Spleen (tissue), 7 donors: ENCODE measurements around the gene RNF157.

ENCODE experiments used
- POLR2AphosphoS5 ChIP-seq, 3 donors: sonication (generic); formaldehyde crosslinking; IDR thresholded peaks; one replicate each; pipeline ENCODE4 v1.5.1; 2017; ENCODE audit warnings: antibody characterized with exemption in 3 of 3
- TF ChIP-seq, protein P1 (sequence below), 11 experiments: fragments of 200-600 bp in 7 of 11; fragments of 450-650 bp in 4 of 11; sonication (generic) in 4 of 11; IDR thresholded peaks in 8 of 11; conservative IDR thresholded peaks in 3 of 11; 1 replicate in 7 of 11; 2 replicates in 4 of 11; pipeline versions ENCODE4 v1.4.0 to v1.8.0; 2016 to 2021; ENCODE audit warnings: antibody characterized with exemption in 11 of 11, inconsistent platforms in 4 of 11, mild to moderate bottlenecking in 1 of 11
- donor health status: DM: no; HTN: no; CAD: no; lungs with moderate emphysema.
- donor health status: DM: no; HTN: no; CAD: no.
- donor health status: DM: no; HTN: no; CAD: no.

DNA sequence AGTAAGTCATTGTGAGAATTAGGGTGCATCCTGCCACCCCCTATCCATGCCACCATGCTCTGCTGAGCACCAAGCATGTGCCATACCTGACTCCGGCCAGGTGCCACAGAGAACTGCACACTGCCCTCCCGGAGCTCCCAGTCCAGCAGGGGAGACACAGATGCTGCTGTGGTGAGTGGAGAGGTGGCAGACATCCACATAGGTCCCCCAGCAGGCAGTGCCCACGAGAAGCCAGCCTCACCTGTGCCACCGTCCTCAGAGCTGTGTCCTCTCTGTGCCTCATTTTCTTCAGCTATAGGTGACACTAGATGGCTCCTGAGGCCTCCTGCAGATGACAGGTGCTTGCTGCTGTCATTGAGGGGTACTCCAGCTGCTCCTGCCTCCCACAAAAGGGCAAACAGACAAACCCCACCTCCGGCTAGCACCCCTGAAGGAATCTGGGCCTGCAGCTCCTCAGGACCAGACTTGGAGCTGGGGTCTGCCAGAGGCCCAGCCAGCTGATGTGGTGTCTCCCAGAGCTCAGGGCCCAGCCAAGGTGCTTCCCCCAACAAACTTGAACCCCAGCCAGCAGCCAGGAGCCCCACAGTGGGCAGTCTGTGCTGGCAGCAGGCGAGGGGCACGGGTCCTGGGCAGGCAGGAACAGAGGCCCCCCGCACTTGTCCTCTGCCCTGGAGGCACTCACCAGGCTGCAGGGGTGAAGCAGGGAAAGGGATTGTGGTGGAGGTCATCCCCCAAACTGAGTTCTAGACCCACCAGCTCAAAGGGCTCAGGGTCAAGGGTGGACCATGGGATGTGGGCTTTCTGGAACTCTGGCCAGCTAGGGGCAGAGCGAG is 116.3 kb downstream of the RNF157 start:
- TF ChIP-seq, protein P1, sequence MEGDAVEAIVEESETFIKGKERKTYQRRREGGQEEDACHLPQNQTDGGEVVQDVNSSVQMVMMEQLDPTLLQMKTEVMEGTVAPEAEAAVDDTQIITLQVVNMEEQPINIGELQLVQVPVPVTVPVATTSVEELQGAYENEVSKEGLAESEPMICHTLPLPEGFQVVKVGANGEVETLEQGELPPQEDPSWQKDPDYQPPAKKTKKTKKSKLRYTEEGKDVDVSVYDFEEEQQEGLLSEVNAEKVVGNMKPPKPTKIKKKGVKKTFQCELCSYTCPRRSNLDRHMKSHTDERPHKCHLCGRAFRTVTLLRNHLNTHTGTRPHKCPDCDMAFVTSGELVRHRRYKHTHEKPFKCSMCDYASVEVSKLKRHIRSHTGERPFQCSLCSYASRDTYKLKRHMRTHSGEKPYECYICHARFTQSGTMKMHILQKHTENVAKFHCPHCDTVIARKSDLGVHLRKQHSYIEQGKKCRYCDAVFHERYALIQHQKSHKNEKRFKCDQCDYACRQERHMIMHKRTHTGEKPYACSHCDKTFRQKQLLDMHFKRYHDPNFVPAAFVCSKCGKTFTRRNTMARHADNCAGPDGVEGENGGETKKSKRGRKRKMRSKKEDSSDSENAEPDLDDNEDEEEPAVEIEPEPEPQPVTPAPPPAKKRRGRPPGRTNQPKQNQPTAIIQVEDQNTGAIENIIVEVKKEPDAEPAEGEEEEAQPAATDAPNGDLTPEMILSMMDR (IDR thresholded peaks at IDR 0.05 in 8 of 11, conservative IDR thresholded peaks at IDR 0.05 in 3 of 11): no peak
- no peak for TF ChIP-seq POLR2AphosphoS5 (IDR thresholded peaks at IDR 0.05)
